K562 (cell line): Measurements from ENCODE around the gene WWTR1. TPM values are rescaled to one million over a fixed set of nuclear protein-coding genes. Genes with fewer than 3 reads are reported as not detected.

ENCODE experiments used
- ATAC-seq: fragments of 200-7000 bp; cut with Tn5 transposase; 3 replicates; pipeline ENCODE4 v1.9.1; 2020; ENCODE audit warnings: moderate library complexity
- BruUV-seq: library from RNA; stranded (reverse); fragments of 400-500 nt; replicated peaks from 2 replicates; lab custom pipeline; 2021; lab: Mats Ljungman, UMichigan
- CTCF ChIA-PET: fragments of 300-600 bp; formaldehyde crosslinking; extraction: SDS; loops from one replicate; lab custom pipeline; 2021; ENCODE audit warnings: low intra/inter-chr PET ratio; lab: Yijun Ruan, JAX
- POLR2A ChIA-PET: fragments of 300-600, 350-650 bp; sonication (Branson Sonifier 250); formaldehyde crosslinking; extraction: SDS; loops from one replicate; lab custom pipeline; 2021; ENCODE audit warnings: antibody characterized with exemption, inconsistent platforms; lab: Yijun Ruan, JAX
- DNase-seq, 4 experiments: peaks; one replicate each; pipeline versions ENCODE4 v3.0.0 to v3.0.0-alpha.2; 2011 to 2018; ENCODE audit warnings: low spot score in 3 of 4, mixed read lengths in 3 of 4; ENCODE audit errors: extremely low read depth in 1 of 4
- FAIRE-seq: peaks from 2 replicates; lab custom pipeline; 2011; peaks lifted over from hg19 to GRCh38; lab: Jason Lieb, UNC
- H2AFZ ChIP-seq: 2 replicates; pipeline ENCODE4 v1.6.0; 2011; ENCODE audit warnings: low read depth, low read length, control low read depth, inconsistent platforms
- H3K27ac ChIP-seq: fragments of 200-600 bp; 3 replicates; pipeline ENCODE4 v1.8.0; 2011; ENCODE audit warnings: low read depth, mild to moderate bottlenecking, control low read depth, inconsistent platforms, low read length, moderate library complexity, mixed read lengths; ENCODE audit errors: extremely low read depth
- H3K27me3 ChIP-seq, 2 experiments: fragments of 300-600 bp in 1 of 2; 2 replicates in 1 of 2; 3 replicates in 1 of 2; pipeline versions ENCODE4 v1.6.0 to v1.8.0; 2011; ENCODE audit warnings: inconsistent platforms in 2 of 2, low read length in 2 of 2, mild to moderate bottlenecking in 1 of 2, mixed read lengths in 1 of 2, moderate library complexity in 1 of 2; ENCODE audit not compliant: control insufficient read depth in 2 of 2, insufficient read depth in 2 of 2
- H3K36me3 ChIP-seq: fragments of 300-600 bp; 3 replicates; pipeline ENCODE4 v1.8.0; 2011; ENCODE audit warnings: mild to moderate bottlenecking, low read length, inconsistent platforms; ENCODE audit not compliant: control insufficient read depth, insufficient read depth
- H3K4me1 ChIP-seq, 2 experiments: fragments of 200-600 bp in 1 of 2; replicated peaks in 1 of 2; 2 replicates in 1 of 2; 3 replicates in 1 of 2; pipeline versions ENCODE4 v1.5.1 to v1.8.0; 2011; ENCODE audit warnings: inconsistent platforms in 2 of 2, low read length in 2 of 2, mild to moderate bottlenecking in 1 of 2, mixed read lengths in 1 of 2, moderate library complexity in 1 of 2; ENCODE audit not compliant: control insufficient read depth in 2 of 2, insufficient read depth in 2 of 2
- H3K4me2 ChIP-seq: 2 replicates; pipeline ENCODE4 v1.6.1; 2011; ENCODE audit warnings: low read length, control low read depth, inconsistent platforms, mixed read lengths; ENCODE audit not compliant: insufficient read depth
- H3K4me3 ChIP-seq: fragments of 200-600 bp; sonication (generic), shearing (Covaris generic); 2 replicates; pipeline ENCODE4 v1.5.1; 2016; ENCODE audit warnings: control low read depth, inconsistent platforms
- H3K79me2 ChIP-seq: fragments of 200-600 bp; 3 replicates; pipeline ENCODE4 v1.8.0; 2011; ENCODE audit warnings: low read length, inconsistent platforms; ENCODE audit not compliant: control insufficient read depth, insufficient read depth
- H3K9ac ChIP-seq, 2 experiments: 2 replicates each; pipeline versions ENCODE4 v1.6.0 to v1.6.1; 2011; ENCODE audit warnings: low read depth in 2 of 2, low read length in 2 of 2, control low read depth in 1 of 2, inconsistent platforms in 1 of 2, mild to moderate bottlenecking in 1 of 2, mixed read lengths in 1 of 2; ENCODE audit not compliant: insufficient read depth in 1 of 2
- H3K9me1 ChIP-seq: one replicate; pipeline ENCODE4 v1.6.0; 2011; ENCODE audit warnings: inconsistent platforms, mild to moderate bottlenecking, low read length, moderate library complexity; ENCODE audit not compliant: control insufficient read depth, insufficient read depth
- H3K9me3 ChIP-seq: replicated peaks from 2 replicates; pipeline ENCODE4 v1.5.1; 2011; ENCODE audit warnings: low read depth, low read length, inconsistent platforms; ENCODE audit not compliant: control insufficient read depth, insufficient read depth
- H4K20me1 ChIP-seq: replicated peaks from 2 replicates; pipeline ENCODE4 v1.6.1; 2011; ENCODE audit warnings: low read length, inconsistent platforms, mixed read lengths; ENCODE audit not compliant: control insufficient read depth, insufficient read depth
- BCOR ChIP-seq: fragments of 450-650 bp; IDR thresholded peaks from 2 replicates; pipeline ENCODE4 v1.6.1; 2016
- BHLHE40 ChIP-seq: IDR thresholded peaks from 2 replicates; pipeline ENCODE4 v1.6.1; 2011; ENCODE audit warnings: low read length, improper control_type of control experiment
- CAMTA2 ChIP-seq: fragments of 250-450 bp; sonication (Bioruptor Pico); conservative IDR thresholded peaks from 2 replicates; pipeline ENCODE4 v1.5.1; 2022
- CBFA2T3 ChIP-seq: fragments of 450-650 bp; IDR thresholded peaks from 2 replicates; pipeline ENCODE4 v1.6.1; 2017
- CHCHD3 ChIP-seq: fragments of 250-450 bp; sonication (Bioruptor Pico); IDR thresholded peaks from 2 replicates; pipeline ENCODE4 v2.1.2; 2022; ENCODE audit warnings: mild to moderate bottlenecking
- CREB5 ChIP-seq: fragments of 250-450 bp; sonication (Bioruptor Pico); IDR thresholded peaks from 2 replicates; pipeline ENCODE4 v1.5.0; 2020; ENCODE audit warnings: mild to moderate bottlenecking
- E2F6 ChIP-seq, 2 experiments: IDR thresholded peaks; 2 replicates each; pipeline ENCODE4 v1.6.1; 2011; ENCODE audit warnings: borderline replicate concordance in 1 of 2, control low read depth in 1 of 2, low read depth in 1 of 2, low read length in 1 of 2, mild to moderate bottlenecking in 1 of 2, mixed read lengths in 1 of 2, moderate library complexity in 1 of 2; ENCODE audit not compliant: insufficient read depth in 1 of 2, insufficient read length in 1 of 2, poor library complexity in 1 of 2, severe bottlenecking in 1 of 2; ENCODE audit errors: extremely low read depth in 1 of 2
- EZH2 ChIP-seq: IDR thresholded peaks from 2 replicates; pipeline ENCODE4 v1.6.1; 2012; ENCODE audit warnings: low read depth, mild to moderate bottlenecking, inconsistent platforms, low read length, borderline replicate concordance
- FOXA3 ChIP-seq, 2 experiments: fragments of 450-650 bp in 1 of 2; sonication (generic) in 1 of 2; formaldehyde crosslinking; IDR thresholded peaks in 1 of 2; conservative IDR thresholded peaks in 1 of 2; 2 replicates each; pipeline versions ENCODE4 v1.4.0 to v1.8.0; 2020 to 2022; ENCODE audit warnings: mild to moderate bottlenecking in 2 of 2, missing genetic modification reagents in 1 of 2
- IRF1 ChIP-seq: sonication (generic); formaldehyde crosslinking; IDR thresholded peaks from 2 replicates; pipeline ENCODE4 v1.8.0; 2022; ENCODE audit warnings: missing genetic modification reagents, mild to moderate bottlenecking, borderline replicate concordance
- JUND ChIP-seq, 2 experiments: IDR thresholded peaks; 2 replicates in 1 of 2; 3 replicates in 1 of 2; pipeline ENCODE4 v1.6.1; 2011; ENCODE audit warnings: borderline replicate concordance in 2 of 2, low read depth in 2 of 2, low read length in 2 of 2, improper control_type of control experiment in 1 of 2, missing biosample characterization in 1 of 2, missing genetic modification characterization in 1 of 2, missing genetic modification reagents in 1 of 2
- PML ChIP-seq: IDR thresholded peaks from 2 replicates; pipeline ENCODE4 v1.6.1; 2012; ENCODE audit warnings: low read length, inconsistent platforms
- ZEB2 ChIP-seq: fragments of 450-650 bp; IDR thresholded peaks from 2 replicates; pipeline ENCODE4 v1.6.1; 2016
- ZFP1 ChIP-seq: fragments of 450-650 bp; formaldehyde crosslinking; IDR thresholded peaks from 2 replicates; pipeline ENCODE4 v1.4.0; 2020; ENCODE audit warnings: mild to moderate bottlenecking, mixed read lengths
- ZNF174 ChIP-seq: fragments of 250-450 bp; sonication (Bioruptor Pico); IDR thresholded peaks from 2 replicates; pipeline ENCODE4 v1.4.0; 2020; ENCODE audit warnings: mild to moderate bottlenecking
- ZNF217 ChIP-seq: sonication (generic); formaldehyde crosslinking; IDR thresholded peaks from 2 replicates; pipeline ENCODE4 v1.8.0; 2022; ENCODE audit warnings: mild to moderate bottlenecking, missing genetic modification reagents
- ZNF24 ChIP-seq: fragments of 450-650 bp; IDR thresholded peaks from 2 replicates; pipeline ENCODE4 v1.6.1; 2016
- ZNF583 ChIP-seq: fragments of 250-450 bp; sonication (Bioruptor Pico); IDR thresholded peaks from 2 replicates; pipeline ENCODE4 v1.4.0; 2020
- ZNF785 ChIP-seq: fragments of 250-450 bp; sonication (Bioruptor Pico); IDR thresholded peaks from 2 replicates; pipeline ENCODE4 v1.4.0; 2020; ENCODE audit warnings: mild to moderate bottlenecking
- WGBS: fragments of 100-300 bp; shearing (Covaris generic); methylation state at CpG from one replicate; pipeline ENCODE4 v1.1.6; 2016; ENCODE audit warnings: low coverage, mixed read lengths; ENCODE audit not compliant: insufficient coverage; ENCODE audit errors: missing lambda C conversion rate; 5-methylcytosine and 5-hydroxymethylcytosine counted together
- in situ Hi-C: fragments of 300-500 bp; cut with MboI; formaldehyde crosslinking; loops from 4 replicates; pipeline ENCODE4 v1.15.0; 2018; ENCODE audit warnings: inconsistent platforms, mixed read lengths
- intact Hi-C: fragments of 100-400 bp; cut with micrococcal nuclease; formaldehyde crosslinking; loops from 2 replicates; pipeline ENCODE4 v1.14.2; 2022
- polyA plus RNA-seq, 8 experiments: library from polyadenylated mRNA; depleted of rRNA in 4 of 8; stranded (reverse) in 5 of 8; unstranded in 3 of 8; fragments of >200 nt; fragmentation: Nextera tagmentation in 2 of 8; fragmentation: Illumina TruSeq in 1 of 8; extraction: Ambion mirVana in 2 of 8; extraction: Trizol in 1 of 8; gene quantifications; 2 replicates each; pipeline versions ENCODE4 v1.2.1 to v1.2.3, GENCODE V29; 2011 to 2014; ENCODE audit warnings: inconsistent platforms in 1 of 8, missing spikeins in 1 of 8
- total RNA-seq, 7 experiments: library from RNA; depleted of rRNA in 6 of 7; stranded (reverse); fragments of >200 nt in 6 of 7; fragmentation: Illumina TruSeq in 2 of 7; extraction: Trizol in 2 of 7; gene quantifications; 2 replicates each; pipeline versions ENCODE4 v1.2.1 to v1.2.3, GENCODE V29; 2011 to 2021; ENCODE audit warnings: low replicate concordance in 1 of 7

Gene WWTR1
- total and polyA plus RNA-seq, 9 of the 15 experiments (the other 6 are each of a cell fraction or from before 2014, with no cell fraction given) = 0.04 to 1.5 (median 0.60) TPM

- CTCF ChIA-PET = no interaction called here
- FAIRE-seq = no peak
- no peak for DNase-seq
These were observed 32.0 kb downstream of the WWTR1 start for GRCh38 chr3:149625795-149626194.

More at GRCh38 chr3:149625795-149626194, 32.0 kb downstream of the WWTR1 start:
- no peaks in the 10 kb centered on the region for H3K9me1 ChIP-seq
- TF ChIP-seq ZNF583 (CRISPR knock-in tag) = no peak
- no peak for TF ChIP-seq CAMTA2
- no peak for TF ChIP-seq BCOR
- no peak for TF ChIP-seq ZEB2
- no peak for TF ChIP-seq E2F6 (IDR thresholded peaks at IDR 0.05; ENCODE audit: borderline replicate concordance in 1 of 2, extremely low read depth in 1 of 2, insufficient read depth in 1 of 2, insufficient read length in 1 of 2, low read depth in 1 of 2, low read length in 1 of 2, poor library complexity in 1 of 2, severe bottlenecking in 1 of 2)
- no peak for TF ChIP-seq PML
- no peak for TF ChIP-seq JUND (IDR thresholded peaks at IDR 0.05; ENCODE audit: borderline replicate concordance, low read depth, low read length)
- TF ChIP-seq JUND (tag; IDR thresholded peaks at IDR 0.05; ENCODE audit: borderline replicate concordance, low read depth, low read length) = no peak
- no peak for TF ChIP-seq BHLHE40
- no peak for TF ChIP-seq FOXA3 (CRISPR knock-in tag; conservative IDR thresholded peaks at IDR 0.05 in 1 of 2, IDR thresholded peaks at IDR 0.05 in 1 of 2)
- TF ChIP-seq IRF1 = no peak
- no peak for TF ChIP-seq CREB5 (CRISPR knock-in tag)
- TF ChIP-seq ZNF785 (CRISPR knock-in tag) = no peak
- no peak for TF ChIP-seq CHCHD3 (CRISPR knock-in tag)
- no peak for TF ChIP-seq ZNF174
- no peak for TF ChIP-seq ZNF24
- TF ChIP-seq EZH2 = no peak
- TF ChIP-seq ZNF217 (CRISPR knock-in tag) = no peak
- no peak for TF ChIP-seq ZFP1 (CRISPR knock-in tag)
- no peak for TF ChIP-seq CBFA2T3
- H4K20me1 ChIP-seq = no peaks in the 10 kb centered on the region
- intact Hi-C loops = no loop called here
- H3K4me2 ChIP-seq = no peak overlapping the region
- POLR2A ChIA-PET = no interaction called here
- H2AFZ ChIP-seq = no peak overlapping the region
- H3K79me2 ChIP-seq = no peaks in the 10 kb centered on the region
- no TSS peak for BruUV-seq
- in situ Hi-C loops = no loop called here
- no peak overlapping the region for H3K4me3 ChIP-seq
- H3K27ac ChIP-seq = no peak overlapping the region
- no peaks in the 10 kb centered on the region for H3K9me3 ChIP-seq
- peaks cover 0 to 3% of the 10 kb centered on the region in 2 experiments; a peak in 4 of 5 replicates for H3K27me3 ChIP-seq
- no peaks in the 10 kb centered on the region for H3K4me1 ChIP-seq
- no peak for ATAC-seq
- no peaks in the 10 kb centered on the region for H3K36me3 ChIP-seq
- no peak overlapping the region for H3K9ac ChIP-seq
- WGBS = 6% methylated on average over 4 of the region's 4 CpGs
